Activated naive CD8-positive, alpha-beta T cell treated with anti-CD3 and anti-CD28 coated beads for 36 hours (primary cell): Measurements from ENCODE around the gene CALR3. TPM values are rescaled to one million over a fixed set of nuclear protein-coding genes. Genes with fewer than 3 reads are reported as not detected.
"Not testable (repeated sequence)": the region's sequence is repeated elsewhere in the genome, so short reads cannot be mapped to it uniquely, and the experiment has no call there.

Source experiments
- DNase-seq: peaks from one replicate; pipeline ENCODE4 v3.0.0; 2021
- H3K27ac Mint-ChIP-seq: one replicate; pipeline ENCODE4 v1.8.0; 2022; ENCODE audit warnings: mild to moderate bottlenecking, moderate library complexity, mixed read lengths
- H3K27me3 Mint-ChIP-seq: one replicate; pipeline ENCODE4 v1.8.0; 2022; ENCODE audit warnings: mild to moderate bottlenecking, mixed read lengths
- H3K36me3 Mint-ChIP-seq: one replicate; pipeline ENCODE4 v1.8.0; 2021; ENCODE audit warnings: mild to moderate bottlenecking, mixed read lengths
- H3K4me1 Mint-ChIP-seq: one replicate; pipeline ENCODE4 v1.8.0; 2021; ENCODE audit warnings: mixed read lengths
- H3K4me3 Mint-ChIP-seq: one replicate; pipeline ENCODE4 v1.8.0; 2022; ENCODE audit warnings: mild to moderate bottlenecking, moderate library complexity, mixed read lengths
- H3K9me3 Mint-ChIP-seq: one replicate; pipeline ENCODE4 v1.8.0; 2022; ENCODE audit warnings: mixed read lengths
- total RNA-seq, 2 experiments: library from RNA; stranded (reverse); gene quantifications; one replicate each; pipeline ENCODE4 v1.2.3, GENCODE V29; 2021

Gene CALR3
- total RNA-seq, 2 experiments from 2014 or later: 0.16 TPM; not detected in 1

DNA sequence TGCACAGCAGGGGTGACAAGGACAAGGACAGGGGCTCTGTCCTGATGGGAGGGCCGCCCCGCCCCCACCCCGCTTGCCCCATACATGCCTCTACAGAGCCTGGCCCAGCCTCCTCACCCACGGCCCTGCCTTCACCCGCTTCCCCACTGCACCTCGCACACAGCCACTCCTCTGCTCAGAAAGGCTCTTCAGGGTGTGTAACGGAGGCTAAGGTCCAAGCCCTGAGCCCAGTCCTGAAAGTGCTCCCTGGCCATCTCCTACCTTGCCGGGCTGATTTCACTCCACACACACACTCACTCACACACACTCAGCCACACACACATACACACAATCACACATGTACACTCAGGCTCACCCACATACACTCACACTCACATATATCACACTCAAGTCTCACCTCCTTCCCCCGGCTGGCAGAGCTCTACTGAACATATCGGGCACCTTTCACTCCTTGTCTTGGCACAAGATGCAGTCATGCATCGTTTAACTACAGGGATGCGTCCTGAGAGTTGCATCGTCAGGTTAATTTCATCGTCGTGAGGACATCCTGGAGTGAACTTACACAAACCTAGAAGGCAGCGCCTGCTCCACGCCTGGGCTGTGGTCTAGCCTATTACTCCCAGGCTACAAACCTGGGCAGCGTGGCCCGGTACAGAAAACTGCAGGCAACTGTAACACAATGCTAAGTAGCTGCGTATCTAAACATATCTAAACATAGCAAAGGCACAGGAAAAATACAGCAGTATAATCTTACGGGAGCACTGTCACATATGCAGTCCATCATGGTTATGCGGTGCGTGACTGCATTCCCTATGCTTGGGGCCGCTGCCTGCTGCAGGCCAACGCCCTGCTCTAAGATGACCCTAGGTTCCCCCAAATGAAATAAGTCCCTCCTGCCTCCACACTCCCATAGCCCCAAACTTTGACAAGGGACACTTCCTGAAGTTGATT is 37.3 kb downstream of the CALR3 start:
- no peak overlapping the region for H3K4me3 Mint-ChIP-seq
- no peak for DNase-seq
- H3K4me1 Mint-ChIP-seq: peaks cover 46% of the 10 kb centered on the region
- H3K36me3 Mint-ChIP-seq: peaks cover 4% of the 10 kb centered on the region
- H3K27ac Mint-ChIP-seq: no peak overlapping the region
- H3K27me3 Mint-ChIP-seq: no peaks in the 10 kb centered on the region
- H3K9me3 Mint-ChIP-seq: no peaks in the 10 kb centered on the region

DNA sequence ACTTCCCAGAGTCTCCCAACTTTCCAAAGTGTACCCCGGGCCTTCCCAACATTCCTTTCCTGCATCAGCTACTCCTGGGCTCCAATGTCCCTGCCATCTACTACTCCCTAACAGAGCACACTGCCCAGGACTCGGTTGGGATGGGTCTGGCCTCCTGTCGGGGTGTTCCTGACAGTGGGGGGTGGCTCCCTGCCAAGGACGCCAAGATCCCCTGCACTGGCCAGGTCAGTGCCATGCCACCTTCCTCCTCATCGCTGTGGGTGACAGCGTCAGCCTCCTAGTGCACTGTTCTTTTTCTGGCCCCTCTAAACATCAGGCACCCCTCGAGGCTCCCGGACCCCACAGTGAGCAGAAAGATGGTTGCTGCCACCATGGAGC is 38.0 kb downstream of the CALR3 start:
- H3K27ac Mint-ChIP-seq: no peak overlapping the region
- H3K9me3 Mint-ChIP-seq: no peaks in the 10 kb centered on the region
- peaks cover 40% of the 10 kb centered on the region for H3K4me1 Mint-ChIP-seq
- H3K36me3 Mint-ChIP-seq: peaks cover 4% of the 10 kb centered on the region
- no peaks in the 10 kb centered on the region for H3K27me3 Mint-ChIP-seq
- DNase-seq: no peak
- no peak overlapping the region for H3K4me3 Mint-ChIP-seq

DNA sequence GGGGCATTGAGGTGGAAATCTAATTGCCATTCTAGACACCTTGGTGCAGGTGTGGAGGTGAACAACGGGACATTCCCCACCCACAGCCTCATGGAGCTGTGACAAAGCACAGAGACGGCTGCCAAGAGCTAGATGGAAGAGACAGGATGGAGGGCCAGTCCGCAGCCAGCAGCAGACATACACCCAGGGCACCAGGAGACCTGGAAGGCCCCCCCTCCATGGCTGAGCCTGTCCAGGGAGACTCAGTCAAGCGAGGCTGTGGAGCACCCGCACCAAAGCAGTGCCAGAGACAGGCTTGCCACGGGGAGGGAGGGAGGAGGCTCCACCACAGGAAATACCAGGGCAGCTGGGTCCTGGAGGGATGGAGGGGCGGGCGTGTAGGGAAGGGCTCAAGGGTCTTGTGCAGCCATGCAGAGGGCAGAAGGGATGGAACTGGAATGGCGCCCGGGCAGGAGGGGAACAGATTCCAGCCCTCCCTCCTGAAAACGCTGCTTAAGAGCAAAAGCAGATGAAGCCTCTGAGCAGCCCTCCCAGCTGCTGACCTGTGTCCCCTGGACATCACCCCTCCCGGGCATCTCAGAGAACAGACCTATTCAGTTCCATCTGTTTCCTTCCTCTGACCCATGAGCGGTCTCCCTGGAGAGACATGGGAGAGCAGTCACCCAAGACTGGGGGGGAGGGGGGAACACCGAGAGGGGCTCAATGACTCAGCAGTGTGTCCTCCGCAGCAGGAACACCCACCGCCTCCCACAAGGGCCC is 38.6 kb downstream of the CALR3 start:
- peak; percentile 9 for DNase-seq
- Mint-ChIP-seq H3K27me3 (no peaks in the 10 kb centered on the region), H3K4me3 (peak overlapping the region; percentile 6), H3K27ac (peak overlapping the region; percentile 40), H3K9me3 (no peaks in the 10 kb centered on the region), H3K36me3 (peaks cover 4% of the 10 kb centered on the region), H3K4me1 (peaks cover 40% of the 10 kb centered on the region)

DNA sequence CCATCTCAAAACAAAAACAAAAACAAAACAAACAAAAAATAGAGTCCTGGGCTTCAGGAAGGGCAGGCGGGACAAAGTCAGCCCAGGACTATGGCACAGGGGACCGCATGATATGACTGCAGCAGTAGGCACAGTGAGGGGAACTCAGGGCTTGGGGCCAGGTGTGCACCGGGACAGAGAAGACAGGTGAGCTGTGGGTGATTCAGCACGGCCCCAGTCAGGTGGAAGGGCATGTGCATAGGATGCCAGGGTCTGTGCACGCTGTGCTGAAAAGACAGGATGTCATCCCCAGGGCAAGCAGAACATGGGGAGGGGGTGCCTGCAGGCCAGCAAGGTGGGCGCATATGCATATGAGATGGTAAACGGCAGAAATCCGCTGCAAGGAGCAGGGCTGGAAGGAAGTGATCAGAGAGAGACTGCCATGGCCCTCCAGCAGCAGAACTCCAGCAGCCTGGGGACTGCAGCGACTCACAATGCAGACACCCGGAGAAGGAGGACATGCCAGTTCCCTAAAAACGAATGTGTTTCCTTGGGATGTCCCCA is 39.2 kb downstream of the CALR3 start:
- H3K9me3 Mint-ChIP-seq: no peaks in the 10 kb centered on the region
- peak overlapping the region; percentile 40 for H3K27ac Mint-ChIP-seq
- H3K36me3 Mint-ChIP-seq: peaks cover 4% of the 10 kb centered on the region
- peak overlapping the region; percentile 12 for H3K4me3 Mint-ChIP-seq
- no peak for DNase-seq
- H3K27me3 Mint-ChIP-seq: no peaks in the 10 kb centered on the region
- H3K4me1 Mint-ChIP-seq: peaks cover 39% of the 10 kb centered on the region

DNA sequence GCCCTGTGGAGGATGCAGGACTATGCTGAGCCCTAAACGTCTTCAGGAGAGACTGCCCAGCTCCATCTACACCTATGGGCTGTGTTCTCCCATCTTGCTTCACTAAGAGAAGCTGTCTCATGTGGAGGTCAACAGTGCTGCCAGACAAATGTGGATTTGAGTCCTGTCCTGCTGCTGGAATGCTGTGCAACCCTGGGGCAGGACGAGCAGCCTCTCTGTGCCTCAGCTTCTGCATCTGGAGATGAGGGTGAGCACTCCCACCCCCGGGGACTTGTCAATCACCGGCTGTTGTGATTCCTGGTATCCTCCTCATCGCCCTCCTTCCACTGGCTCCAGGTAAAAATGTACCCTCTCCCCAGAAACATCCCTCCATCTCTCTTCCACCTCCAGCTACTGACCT is 40.5 kb downstream of the CALR3 start:
- DNase-seq: no peak
- peaks cover 4% of the 10 kb centered on the region for H3K36me3 Mint-ChIP-seq
- no peak overlapping the region for H3K27ac Mint-ChIP-seq
- H3K4me3 Mint-ChIP-seq: no peak overlapping the region
- peaks cover 37% of the 10 kb centered on the region for H3K4me1 Mint-ChIP-seq
- H3K27me3 Mint-ChIP-seq: no peaks in the 10 kb centered on the region
- no peaks in the 10 kb centered on the region for H3K9me3 Mint-ChIP-seq

DNA sequence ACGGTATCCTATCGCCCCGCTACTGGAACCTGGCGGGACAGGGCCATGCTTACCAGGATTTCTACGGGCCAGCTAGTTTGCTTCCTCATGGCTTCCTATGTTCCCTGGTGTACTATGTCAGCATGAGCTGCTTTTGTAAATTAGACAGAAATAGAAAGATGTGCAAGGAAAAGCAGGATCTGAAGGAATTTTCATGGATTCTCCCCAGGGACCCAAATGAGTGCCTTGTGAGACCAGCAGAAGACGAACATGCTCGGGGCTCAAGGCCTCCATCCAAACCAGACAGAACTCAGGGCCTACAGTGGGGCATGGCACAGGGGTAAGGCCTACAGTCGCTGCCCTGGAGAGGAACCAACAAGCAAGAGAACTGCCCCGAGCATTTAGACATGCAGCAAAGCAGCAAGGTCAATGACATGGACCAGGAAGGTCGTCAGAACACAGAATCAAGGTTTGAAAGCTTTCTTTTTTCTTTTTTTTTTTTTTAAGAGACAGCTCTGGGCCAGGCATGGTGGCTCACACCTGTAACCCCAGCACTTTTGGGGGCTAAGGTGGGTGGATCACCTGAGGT is 41.5 kb downstream of the CALR3 start:
- H3K36me3 Mint-ChIP-seq: peaks cover 9% of the 10 kb centered on the region
- H3K4me3 Mint-ChIP-seq: no peak overlapping the region
- H3K4me1 Mint-ChIP-seq: peaks cover 36% of the 10 kb centered on the region
- peaks cover 4% of the 10 kb centered on the region for H3K9me3 Mint-ChIP-seq
- no peak for DNase-seq
- H3K27me3 Mint-ChIP-seq: no peaks in the 10 kb centered on the region
- H3K27ac Mint-ChIP-seq: no peak overlapping the region

DNA sequence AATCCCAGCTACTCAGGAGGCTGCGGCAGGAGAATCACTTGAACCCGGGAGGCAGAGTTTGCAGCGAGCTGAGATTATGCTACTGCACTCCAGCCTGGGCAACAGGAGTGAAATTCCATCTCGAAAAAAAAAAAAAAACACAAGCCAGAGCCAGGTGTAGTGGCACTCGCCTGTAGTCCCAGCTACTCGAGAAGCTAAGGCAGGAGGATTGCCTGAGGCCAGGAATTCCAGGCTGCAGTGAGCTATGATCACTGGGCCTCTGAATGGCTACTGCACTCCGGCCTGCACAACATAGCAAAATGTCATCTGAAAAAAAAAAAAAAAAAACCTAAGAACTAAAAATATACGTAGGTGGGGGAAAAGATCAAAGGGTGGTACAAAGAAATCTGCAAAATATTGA is 43.6 kb downstream of the CALR3 start:
- peaks cover 14% of the 10 kb centered on the region for H3K36me3 Mint-ChIP-seq
- H3K27me3 Mint-ChIP-seq: no peaks in the 10 kb centered on the region
- no peak for DNase-seq
- peaks cover 6% of the 10 kb centered on the region for H3K9me3 Mint-ChIP-seq
- no peak overlapping the region for H3K27ac Mint-ChIP-seq
- H3K4me3 Mint-ChIP-seq: no peak overlapping the region
- peaks cover 29% of the 10 kb centered on the region for H3K4me1 Mint-ChIP-seq

DNA sequence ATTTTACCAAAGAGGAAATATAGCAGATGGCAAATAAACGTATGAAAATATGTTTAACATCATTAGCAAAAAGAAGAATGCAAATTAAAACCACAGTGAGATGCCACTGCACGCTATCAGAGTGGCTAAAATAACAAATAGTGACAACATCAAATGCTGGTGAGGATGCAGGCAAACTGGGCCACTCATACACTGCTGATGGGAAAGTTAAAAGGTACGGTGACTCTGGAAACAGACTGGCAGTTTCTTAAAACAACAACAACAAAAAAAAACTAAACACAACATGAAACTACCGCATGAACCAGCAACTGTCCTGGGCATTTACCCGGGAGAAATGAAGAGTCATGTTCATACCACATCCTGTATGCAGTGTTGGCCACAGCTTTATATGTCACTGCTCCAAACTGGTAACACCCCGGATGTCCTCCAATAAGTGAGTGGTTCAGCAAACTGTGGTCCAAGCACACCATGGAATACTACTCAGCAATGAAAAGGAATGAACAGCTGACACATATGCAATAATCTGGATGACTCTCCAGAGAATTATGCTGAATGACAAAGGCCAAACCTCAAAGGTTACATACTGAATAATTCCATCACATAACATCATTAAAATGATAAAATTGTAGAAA is 46.5 kb downstream of the CALR3 start:
- Mint-ChIP-seq H3K9me3 (peaks cover 6% of the 10 kb centered on the region), H3K4me3 (no peak overlapping the region), H3K27me3 (no peaks in the 10 kb centered on the region), H3K27ac (peak overlapping the region; percentile 70), H3K4me1 (peaks cover 45% of the 10 kb centered on the region), H3K36me3 (peaks cover 11% of the 10 kb centered on the region)
- peak; percentile 7 for DNase-seq

DNA sequence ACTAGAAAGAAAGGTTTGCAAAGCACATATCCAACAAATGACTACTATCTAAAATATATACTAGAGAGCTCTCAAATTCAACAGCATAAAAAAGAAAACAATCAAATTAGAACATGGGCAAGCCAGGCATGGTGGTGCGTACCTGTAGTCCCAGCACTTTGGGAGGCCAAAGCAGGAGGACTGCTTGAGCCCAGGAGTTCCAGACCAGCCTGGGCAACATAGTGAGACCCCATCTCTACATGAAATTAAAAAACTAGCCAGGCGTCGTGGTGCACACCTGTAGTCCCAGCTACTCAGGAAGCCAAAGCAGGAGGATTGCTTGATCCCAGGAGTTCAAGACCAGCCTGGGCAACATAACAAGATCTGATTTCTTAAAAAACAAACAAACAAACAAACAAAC is 47.1 kb downstream of the CALR3 start:
- Mint-ChIP-seq H3K36me3 (peaks cover 11% of the 10 kb centered on the region), H3K4me1 (peaks cover 50% of the 10 kb centered on the region), H3K27ac (peak overlapping the region; percentile 70)
- H3K27me3 Mint-ChIP-seq, H3K9me3 Mint-ChIP-seq, DNase-seq, H3K4me3 Mint-ChIP-seq: not testable (repeated sequence)

DNA sequence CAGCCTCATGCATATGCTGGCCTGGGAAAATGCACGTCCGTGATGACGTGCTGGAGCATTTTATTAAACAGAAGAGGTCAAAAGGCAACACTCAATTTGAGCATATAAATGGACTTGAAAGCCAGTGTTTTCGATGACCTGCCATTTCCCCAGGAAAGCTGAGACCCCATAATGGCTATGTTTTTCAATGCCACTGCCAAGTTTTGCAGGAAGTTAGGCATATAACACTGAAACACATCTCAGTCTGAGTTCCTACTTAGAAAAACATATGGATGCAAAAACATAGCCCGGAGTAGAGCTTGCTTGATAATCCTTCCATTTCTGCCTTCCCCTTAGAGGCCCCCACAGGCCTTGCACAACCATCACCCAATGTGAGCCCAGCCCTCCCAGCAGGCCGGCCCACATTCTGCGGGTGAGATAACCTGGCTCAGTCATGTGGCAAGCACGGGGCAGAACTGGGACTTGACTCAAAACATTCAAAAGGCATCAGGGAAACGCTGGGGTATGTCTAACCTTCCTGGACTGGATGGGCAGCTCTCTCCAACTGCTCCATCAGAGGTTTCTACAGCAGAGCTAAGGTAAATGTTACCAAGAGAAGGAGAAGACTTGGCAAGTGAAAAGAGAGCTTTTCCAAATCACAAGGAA is 49.1 kb downstream of the CALR3 start:
- Mint-ChIP-seq H3K4me3 (no peak overlapping the region), H3K27me3 (no peaks in the 10 kb centered on the region), H3K27ac (peak overlapping the region; percentile 43), H3K4me1 (peaks cover 52% of the 10 kb centered on the region), H3K9me3 (peaks cover 6% of the 10 kb centered on the region), H3K36me3 (peaks cover 11% of the 10 kb centered on the region)
- peak; percentile 56 for DNase-seq

DNA sequence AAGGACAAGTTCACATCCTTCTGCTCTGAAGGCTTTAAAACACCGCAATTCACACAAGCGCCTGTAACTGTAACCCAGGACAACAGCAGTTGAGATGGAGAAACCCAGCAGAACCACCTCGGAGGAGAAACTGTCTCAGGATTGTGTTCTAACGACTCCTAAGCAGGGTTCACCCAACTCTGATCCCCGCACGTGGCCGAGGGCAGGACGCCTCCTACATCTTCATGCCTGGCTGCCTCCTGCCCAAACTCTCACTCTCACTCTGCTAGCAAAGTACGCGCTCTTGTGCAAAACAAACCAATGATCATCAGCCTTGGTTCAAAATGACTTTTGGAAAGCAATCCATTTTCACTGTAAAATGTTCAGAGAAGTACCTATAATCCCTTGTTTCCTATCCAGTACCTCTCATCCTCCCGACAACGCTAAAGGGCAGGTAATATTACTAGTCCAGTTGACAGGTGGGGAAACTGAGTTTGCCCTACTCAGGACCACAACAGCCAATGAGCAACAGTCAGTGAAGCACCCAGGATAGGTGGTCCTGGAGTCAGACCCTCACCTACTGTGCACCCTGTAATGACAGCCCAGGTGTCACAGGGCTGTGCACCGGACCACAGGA is 49.8 kb downstream of the CALR3 start:
- no peak for DNase-seq
- Mint-ChIP-seq H3K36me3 (peaks cover 13% of the 10 kb centered on the region), H3K9me3 (peaks cover 6% of the 10 kb centered on the region), H3K27me3 (no peaks in the 10 kb centered on the region), H3K27ac (no peak overlapping the region), H3K4me1 (peaks cover 52% of the 10 kb centered on the region), H3K4me3 (no peak overlapping the region)

DNA sequence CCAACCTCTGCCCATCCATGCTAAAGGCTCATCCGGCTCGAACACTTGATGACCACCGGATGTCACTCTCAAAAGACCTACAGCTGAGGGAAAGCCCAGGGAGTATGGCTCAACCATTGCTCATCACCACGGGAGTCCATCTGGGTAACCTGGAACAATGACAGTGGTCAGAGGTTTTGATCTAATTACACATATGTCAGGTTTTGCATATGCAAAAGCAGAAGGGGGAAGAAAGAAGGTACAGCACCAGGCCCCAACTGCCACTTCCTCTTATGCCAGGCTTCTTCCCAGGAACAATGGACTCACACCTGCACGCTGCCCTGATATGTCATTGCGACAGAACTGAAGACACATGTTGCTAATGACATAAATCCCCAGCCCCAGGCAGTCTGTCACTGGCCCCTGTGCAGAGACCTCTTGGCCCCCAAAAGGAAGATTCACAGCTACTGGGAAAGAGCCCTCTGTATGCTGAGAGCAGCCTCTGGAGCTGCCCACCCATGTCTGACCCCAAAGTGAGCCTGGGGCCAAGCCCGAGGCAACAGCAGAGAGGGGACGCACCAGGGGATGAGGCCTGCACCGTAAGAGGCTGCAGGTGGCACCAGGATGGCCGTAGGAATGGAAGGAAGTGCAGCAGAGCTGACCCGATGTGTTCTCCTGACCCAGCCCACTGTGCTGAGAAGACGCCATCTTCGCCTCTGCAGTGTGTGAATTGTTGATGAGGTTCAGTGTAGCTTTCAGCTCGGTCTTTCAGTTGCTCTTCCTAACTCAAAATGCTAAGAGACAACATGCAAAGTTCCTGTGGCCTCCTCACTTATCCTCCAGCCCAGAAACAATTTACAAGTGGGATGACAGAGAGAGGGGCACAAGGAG is 50.5 kb downstream of the CALR3 start:
- Mint-ChIP-seq H3K27ac (peak overlapping the region; percentile 38), H3K4me3 (no peak overlapping the region), H3K27me3 (no peaks in the 10 kb centered on the region), H3K36me3 (peaks cover 13% of the 10 kb centered on the region), H3K9me3 (peaks cover 6% of the 10 kb centered on the region), H3K4me1 (peaks cover 52% of the 10 kb centered on the region)
- no peak for DNase-seq

DNA sequence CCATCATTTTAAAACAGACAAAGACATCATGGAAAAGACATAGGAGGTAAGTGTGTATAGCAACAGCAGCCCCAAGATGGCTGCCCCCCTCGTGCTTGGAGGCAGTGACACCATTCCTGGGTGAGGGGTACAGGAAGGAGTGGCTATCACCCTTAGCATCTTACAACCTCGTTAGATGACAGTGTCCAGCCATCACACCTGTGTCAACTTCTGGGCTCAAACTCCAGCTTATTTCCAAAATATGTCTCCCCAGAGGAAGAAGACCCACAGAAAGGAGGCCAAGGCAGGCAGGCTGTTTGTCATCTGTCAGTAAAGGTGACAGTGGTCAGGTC is 51.7 kb downstream of the CALR3 start:
- DNase-seq: no peak
- Mint-ChIP-seq H3K9me3 (peaks cover 2% of the 10 kb centered on the region), H3K27me3 (no peaks in the 10 kb centered on the region), H3K4me3 (no peak overlapping the region), H3K4me1 (peaks cover 45% of the 10 kb centered on the region), H3K36me3 (peaks cover 6% of the 10 kb centered on the region), H3K27ac (peak overlapping the region; percentile 64)
